ENCODE data around the gene ARHGAP18.

Gene ARHGAP18

DNA sequence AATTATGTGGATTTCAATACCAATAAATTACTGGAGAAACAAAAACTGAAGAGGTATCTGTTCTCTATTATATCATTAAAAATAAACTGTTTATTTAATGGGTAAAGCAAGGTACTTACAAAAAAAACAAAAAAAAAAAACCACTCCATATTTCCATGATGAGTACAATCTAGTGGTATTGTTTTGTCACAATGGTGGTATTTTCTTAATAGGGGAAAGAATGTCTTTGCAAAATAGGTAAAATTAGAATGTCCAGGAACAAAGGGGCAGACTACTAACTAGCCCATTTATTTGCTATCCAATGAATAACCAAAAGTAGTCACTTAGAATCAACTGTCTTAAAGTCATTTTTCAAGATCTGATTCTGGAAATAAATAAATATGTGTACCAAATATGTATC is 92.0 kb downstream of the ARHGAP18 start:
- no peak for DNase-seq

DNA sequence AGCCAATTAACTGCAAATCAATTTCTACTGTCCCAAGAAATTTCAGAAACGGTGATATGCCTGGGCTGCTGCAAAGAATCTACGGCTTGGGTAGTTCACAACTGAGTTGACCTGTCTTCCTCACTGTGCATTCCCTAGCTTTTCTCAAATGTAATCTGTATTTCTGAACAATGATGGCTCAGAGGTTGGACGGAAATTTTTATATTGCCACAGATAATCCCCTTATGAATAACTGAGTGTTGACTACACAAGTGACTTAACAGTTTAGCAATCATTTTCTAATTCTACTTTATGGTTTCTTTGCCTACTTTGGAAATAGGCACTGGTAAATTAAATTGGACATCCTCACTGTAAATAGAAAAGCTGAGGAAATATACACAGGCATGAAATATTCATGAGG is 94.5 kb downstream of the ARHGAP18 start:
- no peak for DNase-seq

DNA sequence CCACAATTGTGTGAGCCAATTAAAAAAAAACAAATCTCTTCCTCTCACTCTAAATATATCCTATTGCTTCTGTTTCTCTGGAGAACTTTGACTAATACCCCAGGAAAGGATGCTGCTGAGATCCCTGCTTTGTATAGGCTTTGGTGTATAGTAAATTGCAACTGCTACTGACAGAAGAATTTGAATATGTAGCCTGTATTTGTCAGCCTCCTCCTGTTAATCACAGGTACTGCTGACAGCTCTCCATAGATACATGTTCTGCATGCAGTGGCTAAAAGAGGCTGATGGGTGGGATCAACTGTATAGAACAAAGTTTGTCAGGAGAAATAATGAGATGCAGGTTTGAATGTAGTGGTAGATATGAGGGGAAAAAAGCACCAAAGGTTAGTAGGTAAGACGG is 95.0 kb downstream of the ARHGAP18 start:
- DNase-seq = no peak

DNA sequence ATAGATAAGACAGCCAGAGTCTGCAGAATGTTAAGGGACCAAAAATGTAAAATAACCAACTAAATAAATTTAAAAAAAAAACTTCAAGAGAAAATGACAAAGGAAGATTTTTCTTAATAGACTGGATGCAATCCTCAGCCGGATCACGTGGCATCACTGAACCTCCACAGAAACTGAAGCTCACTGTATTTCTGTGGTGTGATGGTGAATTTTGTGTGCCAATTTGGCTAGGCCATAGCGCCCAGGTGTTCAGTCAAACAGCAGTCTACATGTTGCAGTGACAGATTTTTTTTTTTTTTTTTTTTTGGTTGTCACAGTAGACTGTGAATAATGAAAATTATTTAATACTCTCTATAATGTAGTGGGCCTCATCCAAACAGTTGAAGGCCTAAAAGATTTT is 95.5 kb downstream of the ARHGAP18 start:
- no peak for DNase-seq

DNA sequence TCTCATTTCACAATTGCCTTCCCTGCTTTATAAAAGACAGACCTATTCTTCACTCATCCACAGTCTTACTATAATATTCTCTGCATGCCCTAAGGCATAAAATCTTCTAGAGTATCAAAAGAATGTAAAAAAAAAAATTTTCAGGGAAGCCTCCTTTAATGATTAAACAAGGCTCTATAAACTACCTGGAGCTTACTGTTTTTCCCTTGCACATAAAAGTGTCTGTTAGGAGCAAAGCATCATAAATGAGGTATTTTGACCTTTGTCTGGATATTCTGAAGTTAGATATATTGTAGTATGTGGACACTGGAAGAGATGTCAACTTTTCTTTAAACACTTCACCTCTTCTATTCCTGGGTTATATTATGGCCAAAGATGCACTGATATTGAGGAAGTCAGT is 97.5 kb downstream of the ARHGAP18 start:
- no peak for DNase-seq

DNA sequence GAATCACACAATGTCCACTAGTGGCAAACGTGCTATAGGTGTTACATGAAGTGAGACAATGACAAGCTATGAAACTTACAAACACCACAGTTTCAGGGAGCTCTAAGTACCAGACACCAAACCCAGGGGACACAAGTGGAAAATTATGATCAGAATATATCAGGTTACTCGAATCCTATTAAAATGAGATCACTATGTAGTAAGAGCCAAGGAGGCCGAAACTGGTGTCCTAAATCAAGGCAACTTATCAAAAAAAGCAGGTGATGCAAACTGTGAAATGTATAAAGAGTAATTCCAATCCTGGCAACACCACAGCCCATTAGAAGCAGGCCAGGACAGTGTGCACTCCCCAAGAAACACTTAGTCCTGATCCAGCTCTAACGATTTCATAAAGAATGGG is 100.3 kb downstream of the ARHGAP18 start:
- DNase-seq = no peak

DNA sequence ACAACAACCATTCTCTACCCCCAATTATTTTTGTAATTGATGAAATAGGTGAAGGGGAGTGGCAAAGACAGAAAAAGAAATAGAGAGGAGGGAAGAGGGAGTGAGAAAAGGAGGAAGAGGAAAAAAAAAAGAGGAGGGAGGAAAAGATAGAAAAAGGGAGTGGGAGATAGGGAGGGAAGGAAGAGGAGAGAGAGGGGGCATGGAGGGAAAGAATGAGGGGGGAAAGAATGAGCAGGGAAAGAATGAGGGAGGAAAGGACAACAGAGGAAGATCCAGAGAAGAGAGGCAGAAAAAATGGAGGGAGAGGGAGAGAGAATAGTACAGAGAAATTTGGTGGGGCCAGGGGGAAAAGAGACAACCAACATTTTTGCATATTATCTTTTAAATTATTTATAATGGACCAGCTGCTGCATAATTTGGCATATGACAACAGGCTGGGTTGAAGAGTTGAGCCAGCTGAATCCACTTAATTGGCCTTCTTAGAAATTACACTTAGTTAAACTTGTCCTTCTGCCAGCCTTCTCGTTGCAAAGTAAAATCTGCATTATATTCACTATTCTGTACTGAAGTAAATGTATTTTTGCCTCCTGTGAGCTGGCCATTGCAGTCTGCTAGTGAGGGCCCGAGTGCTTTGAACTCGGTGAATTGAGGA is 101.0 kb downstream of the ARHGAP18 start:
- DNase-seq = no peak

DNA sequence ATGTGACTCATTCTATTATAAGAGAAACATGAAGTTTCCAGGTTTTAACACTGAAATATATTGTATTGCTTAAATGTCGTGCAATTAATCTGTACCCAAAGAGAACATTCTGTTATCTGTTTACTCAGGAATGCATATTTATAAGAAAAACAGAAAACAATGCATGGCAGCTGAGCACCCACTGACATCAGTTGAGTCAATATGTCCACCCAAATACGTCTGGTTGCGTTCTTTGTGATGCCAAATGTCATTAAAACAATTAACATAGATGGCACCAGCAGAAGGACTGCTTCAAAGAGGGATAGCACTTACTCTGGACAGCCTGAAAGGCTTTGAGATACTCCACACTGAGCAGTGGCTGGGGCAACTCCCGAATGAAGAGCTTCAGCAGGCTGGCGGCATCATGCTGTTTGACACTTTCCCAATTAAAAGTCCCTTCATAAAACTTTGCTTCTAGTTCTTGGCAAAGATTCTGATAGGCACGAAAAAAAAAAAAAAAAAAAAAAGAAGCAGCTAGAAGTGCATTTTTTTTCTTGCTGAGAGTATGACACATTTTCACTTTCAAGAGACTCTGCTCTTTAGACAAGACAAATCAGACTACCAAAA is 102.3 kb downstream of the ARHGAP18 start:
- DNase-seq = no peak

DNA sequence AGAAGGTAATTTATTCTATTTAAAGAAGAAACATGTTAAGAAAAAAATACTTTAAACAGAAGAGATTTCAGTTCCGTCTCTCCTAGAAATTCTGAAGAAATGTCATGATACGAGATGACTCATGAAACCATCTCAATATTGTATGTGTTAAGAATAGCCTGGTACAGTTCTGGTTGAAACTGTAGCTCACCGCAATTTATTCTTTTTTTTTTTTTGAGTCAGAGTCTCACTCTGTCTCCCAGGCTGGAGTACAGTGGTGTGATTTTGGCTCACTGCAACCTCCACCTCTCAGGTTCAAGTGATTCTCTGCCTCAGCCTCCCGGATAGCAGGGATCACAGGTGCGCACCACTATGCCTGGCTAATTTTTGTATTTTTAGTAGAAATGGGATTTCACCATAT is 103.3 kb downstream of the ARHGAP18 start:
- no peak for DNase-seq

DNA sequence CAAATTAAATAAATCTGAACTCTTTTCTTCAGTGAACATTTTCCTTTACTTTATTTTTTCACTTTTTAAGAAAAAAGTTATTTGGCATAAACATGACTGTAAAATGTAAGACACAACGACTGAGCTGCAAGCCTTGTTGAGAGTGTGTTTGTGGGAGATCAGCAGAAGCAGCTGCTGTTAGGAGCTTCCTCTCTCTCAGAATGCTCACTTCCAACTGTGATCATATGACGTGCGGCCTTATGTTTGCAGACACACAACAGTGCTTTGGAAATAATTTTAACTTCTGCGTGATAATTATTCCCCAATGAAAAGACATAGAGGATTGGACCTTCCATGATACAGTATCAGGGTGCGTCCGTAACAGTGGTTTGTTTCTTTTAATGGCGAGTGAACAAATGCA is 104.0 kb downstream of the ARHGAP18 start:
- peak in 6 of 58 donors; percentile 9 to 36 (median 22) for DNase-seq

DNA sequence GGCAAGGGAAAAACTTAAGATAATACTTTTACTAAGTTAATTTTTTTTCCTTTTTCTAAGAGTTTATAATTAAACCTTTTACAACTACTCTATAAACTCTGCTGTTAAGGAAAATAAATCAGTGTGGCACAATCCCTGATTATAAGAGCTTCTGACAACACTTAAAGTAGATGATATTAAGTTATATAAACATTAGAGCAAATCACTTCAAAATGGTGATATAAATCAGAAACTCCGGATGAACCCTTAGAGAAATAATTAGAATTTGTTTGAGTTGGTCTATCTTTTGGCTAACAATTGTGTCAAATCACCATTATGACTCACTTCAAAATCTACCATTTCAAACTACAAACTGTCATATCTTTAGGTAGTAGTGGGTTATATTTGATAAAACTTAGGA is 104.9 kb downstream of the ARHGAP18 start:
- DNase-seq = no peak

DNA sequence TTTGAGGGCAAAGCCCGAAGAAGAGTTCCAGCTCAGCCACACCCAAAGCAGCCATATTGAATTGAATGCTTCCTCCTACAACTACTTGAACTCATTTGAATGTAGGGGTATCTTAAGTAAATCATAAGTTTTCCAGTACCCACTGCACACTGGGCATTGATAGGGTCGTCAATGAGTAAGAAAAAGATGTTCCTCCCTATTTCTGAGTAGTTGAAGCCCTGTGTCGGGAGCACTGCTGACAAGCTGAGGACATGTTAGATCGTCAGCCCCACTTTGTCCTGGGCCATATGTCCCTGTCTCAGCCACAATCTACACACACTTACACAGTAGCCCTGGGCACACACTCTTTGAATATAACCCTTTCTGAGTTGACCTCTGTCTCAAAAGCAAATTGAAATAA is 105.7 kb downstream of the ARHGAP18 start:
- DNase-seq = no peak

DNA sequence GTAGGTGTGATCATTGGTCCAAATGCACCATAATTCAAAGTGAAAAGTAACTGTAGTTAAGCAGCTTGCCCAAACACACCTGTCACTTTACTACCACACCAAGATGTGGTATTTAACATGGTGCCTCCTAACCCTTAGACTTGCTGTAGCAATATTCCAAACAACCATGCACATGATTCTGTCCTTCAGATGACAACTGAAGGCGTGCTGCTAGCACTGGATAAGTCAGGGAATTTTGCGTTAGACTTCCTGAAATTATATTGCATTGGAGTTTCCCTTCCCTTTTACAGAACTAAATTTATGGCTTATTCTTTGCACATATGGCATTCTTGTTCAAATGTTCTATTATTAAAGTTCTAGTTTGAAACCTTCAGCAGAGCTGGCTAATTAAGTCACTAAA is 106.2 kb downstream of the ARHGAP18 start:
- no peak for DNase-seq

DNA sequence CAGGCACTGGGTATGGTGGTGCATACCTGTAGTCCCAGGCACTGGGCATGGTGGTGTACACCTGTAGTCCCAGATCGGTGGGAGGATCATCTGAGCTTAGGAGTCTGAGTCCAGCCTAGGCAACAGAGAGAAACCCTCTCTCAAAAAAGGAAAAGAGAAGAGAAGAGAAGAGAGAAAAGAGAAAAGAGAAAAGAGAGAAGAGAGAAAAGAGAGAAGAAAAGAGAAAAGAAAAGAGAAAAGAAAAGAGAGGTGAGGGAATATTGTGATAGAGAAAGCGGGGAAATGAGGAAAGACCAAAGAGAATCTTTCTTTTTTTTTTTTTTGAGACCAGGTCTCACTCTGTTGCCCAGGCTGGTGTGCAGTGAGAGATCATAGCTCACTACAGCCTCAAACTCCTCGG is 108.7 kb downstream of the ARHGAP18 start:
- no peak for DNase-seq

DNA sequence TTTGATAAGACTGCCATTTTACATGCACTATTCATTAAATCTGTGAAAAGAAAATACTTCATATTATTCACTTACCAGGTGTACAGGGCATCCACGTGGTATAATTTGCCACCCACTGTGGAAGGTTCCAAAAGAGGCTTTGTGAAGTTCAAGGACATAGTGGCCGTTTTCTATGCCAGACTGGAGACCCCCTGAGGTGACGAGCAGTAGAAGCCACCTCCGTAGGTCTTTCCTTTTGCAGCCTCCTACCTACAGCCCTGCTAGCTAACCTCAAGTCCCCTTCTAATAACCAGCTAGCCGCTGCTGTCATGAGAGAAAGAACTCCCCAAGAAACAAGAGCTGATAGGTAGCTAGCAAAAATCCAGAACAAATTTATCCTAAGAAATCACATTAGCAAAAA is 110.5 kb downstream of the ARHGAP18 start:
- no peak for DNase-seq

DNA sequence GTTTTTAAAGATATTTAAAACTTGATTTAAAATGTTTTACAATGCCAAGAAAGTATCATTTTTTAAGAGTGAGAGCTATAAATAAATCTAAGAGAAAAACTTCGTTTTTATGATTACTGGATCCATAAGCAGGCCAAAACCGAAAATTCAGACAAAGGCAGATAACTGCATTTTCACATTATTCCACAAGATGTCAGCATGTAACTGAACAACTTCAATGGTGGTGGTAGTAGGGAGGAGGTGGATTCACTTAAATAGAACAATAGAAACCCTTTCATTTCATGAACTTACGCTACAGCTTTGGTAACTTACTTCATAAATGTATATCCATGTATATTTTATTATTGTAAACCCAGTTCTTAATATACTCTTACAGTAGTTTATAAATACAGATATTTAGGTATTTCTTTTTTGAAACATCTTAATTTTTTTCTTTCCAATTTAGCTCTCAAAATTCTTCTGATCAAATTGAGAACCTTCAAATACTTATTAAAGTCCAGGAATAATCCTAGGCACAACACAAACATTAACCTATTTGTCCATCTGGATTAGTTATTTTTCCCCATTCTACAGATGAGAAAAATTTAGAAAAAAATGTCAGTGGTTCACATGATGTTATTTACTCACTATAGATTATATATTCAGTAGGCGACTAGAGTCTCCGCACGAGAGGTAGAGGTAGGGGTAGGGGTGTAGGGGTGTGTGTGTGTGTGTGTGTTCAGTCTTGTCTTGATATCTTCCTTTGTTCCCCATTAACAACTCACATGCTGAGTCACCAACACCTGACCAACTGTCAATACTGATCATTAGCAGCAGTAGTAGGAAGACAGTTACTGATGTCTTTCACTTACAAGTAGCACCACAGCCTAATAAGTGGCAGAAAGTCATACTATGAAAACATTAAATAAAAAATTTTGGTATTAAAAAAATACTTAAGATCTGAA is 111.5 kb downstream of the ARHGAP18 start:
- DNase-seq = peak in 2 of 58 donors; percentile 51 to 61

DNA sequence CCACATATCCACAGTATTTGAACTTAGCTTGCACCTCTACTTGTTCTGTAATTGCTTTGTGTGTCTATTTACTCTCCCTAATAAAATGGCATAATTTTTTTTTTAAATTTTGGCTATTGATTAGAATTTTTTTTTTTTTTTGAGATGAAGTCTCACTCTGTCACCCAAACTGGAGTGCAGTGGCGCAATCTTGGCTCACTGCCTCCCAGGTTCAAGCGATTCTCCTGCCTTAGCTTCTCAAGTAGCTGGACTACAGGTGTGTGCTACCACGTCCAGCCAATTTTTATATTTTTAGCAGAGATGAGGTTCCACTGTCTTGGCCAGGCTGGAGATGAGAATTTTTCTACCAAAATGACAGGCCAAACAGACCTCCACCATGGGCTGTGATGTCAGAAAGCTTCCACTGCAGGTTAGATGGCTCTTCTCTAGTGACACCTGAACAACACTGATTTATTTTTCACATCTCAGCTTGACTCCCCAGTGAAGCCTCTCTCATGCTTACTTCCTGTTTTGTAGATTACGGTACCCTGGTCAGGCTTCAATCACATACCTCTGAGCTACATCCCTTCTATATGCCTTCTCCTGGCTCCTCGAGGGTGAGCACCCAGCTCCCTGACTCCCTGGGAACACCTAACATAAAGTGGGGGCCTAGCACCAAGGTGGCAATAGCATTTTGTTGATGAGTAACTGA is 112.8 kb downstream of the ARHGAP18 start:
- no peak for DNase-seq

DNA sequence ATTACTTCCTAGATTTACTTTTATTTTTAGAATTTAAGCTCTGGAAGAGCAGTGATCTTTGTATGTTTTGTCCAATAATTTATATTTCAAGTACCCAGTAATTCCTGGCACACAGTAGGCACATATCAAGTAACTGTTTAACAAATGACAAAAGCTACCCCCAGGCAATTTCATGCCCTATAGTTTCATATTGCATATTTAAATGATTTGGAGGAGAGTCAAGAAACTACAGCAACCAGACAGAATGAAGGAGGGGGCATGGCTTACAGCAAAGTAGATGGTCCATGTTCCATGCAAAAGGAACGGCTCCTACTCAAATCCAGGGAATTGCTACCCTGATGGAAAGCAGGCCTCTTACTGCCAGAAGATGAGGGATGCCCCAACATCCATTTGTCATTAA is 113.5 kb downstream of the ARHGAP18 start:
- no peak for DNase-seq

DNA sequence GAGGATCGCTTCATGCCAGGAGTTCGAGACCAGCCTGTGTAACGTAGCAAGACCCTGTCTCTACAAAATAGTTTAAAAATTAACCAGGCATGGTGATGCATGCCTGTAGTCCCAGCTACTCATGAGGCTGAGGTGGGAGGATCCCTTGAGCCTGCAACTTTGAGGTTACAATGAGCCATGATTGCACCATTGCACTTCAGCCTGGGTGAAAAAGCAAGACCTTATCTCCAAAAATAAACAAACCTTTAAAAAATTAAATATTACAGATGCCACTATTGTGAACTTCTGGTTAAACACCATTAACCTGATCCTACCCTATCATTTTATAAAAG is 116.8 kb downstream of the ARHGAP18 start:
- no peak for DNase-seq

DNA sequence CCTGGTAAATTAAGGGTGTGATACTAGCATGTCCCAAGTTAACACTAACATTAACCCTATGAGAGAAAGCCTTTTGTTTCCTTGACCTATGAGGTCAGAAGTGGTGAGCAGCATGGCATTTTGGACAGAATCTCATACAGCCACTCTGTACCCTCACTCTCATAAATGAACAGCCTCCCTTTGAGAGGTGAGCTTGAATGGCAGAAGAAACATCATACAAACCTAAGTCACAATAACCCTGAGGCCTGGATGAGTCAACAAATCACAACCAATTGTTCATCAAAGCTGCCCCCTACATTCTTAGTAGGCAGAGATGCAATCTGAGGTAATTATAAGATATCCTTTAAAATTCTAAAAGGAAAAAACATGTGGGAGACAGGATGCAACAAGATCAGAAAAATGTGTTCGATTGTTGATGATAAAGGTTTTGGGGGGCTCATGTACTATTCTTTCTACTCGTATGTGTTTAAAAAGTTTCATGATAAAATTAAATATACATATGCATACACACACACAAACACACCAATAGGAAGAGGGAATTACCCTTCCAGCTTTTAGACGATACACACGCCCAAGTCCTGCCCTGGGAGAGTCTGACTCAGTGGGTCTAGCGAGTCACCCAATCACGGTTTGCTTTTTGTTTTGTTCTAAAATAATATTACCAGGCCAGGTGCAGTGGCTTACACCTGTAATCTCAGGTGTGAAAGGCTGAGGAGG is 117.3 kb downstream of the ARHGAP18 start:
- DNase-seq = no peak

DNA sequence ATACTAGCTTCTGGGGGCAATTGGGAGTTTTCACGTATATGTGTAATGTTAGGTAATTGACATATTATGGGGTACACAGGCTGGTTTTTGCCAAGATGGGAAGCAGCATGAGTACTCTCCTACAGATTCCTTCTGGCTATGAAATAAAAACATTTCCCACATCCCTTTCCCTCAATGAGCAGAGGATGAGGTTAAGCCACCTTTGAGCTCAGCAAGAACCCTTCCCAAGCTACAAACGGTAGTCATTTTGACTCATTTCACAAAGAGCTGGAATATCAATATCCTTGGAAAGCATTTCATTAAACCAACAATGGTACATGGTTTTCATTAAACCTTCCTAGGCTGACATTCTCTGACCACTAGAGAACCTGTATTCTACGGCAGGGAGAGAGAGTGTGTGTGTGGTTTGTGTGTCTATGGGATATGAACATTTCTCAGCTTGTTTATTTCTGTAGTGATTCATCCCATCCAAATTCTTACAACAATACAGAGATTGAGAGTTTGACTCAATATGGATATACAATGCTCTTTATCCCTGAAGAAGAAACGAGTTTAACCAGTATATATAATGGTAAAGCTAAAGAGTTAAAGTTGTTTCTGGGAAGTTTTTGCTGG is 119.5 kb downstream of the ARHGAP18 start:
- DNase-seq = no peak
